GM12878 (cell line): ENCODE results near the gene KIRREL1. TPM values are rescaled to one million over a fixed set of nuclear protein-coding genes. Genes with fewer than 3 reads are reported as not detected.

ENCODE experiments used
- CUX1 ChIP-seq: IDR thresholded peaks from 2 replicates; pipeline ENCODE4 v1.6.1; 2012; ENCODE audit warnings: improper control_type of control experiment, low read depth, low read length; ENCODE audit not compliant: insufficient replicate concordance
- ELK1 ChIP-seq: IDR thresholded peaks from 2 replicates; pipeline ENCODE4 v1.6.1; 2012; ENCODE audit warnings: low read depth, low read length, improper control_type of control experiment
- ESRRA ChIP-seq: IDR thresholded peaks from 2 replicates; pipeline ENCODE4 v1.6.1; 2012; ENCODE audit warnings: mild to moderate bottlenecking, low read length, improper control_type of control experiment
- JUNB ChIP-seq: IDR thresholded peaks from 2 replicates; pipeline ENCODE4 v1.6.1; 2016; ENCODE audit warnings: antibody characterized with exemption, mild to moderate bottlenecking
- SMAD1 ChIP-seq: fragments of 450-650 bp; IDR thresholded peaks from 2 replicates; pipeline ENCODE4 v1.6.1; 2018; ENCODE audit warnings: mild to moderate bottlenecking, low read depth; ENCODE audit not compliant: partially characterized antibody
- TARDBP ChIP-seq: IDR thresholded peaks from 2 replicates; pipeline ENCODE4 v1.6.1; 2016; ENCODE audit warnings: borderline replicate concordance
- TCF12 ChIP-seq: IDR thresholded peaks from 2 replicates; pipeline ENCODE4 v1.6.1; 2011; ENCODE audit warnings: low read depth, mild to moderate bottlenecking, low read length
- ZBED1 ChIP-seq: IDR thresholded peaks from 2 replicates; pipeline ENCODE4 v1.6.1; 2016; ENCODE audit warnings: borderline replicate concordance
- ZZZ3 ChIP-seq: IDR thresholded peaks from 2 replicates; pipeline ENCODE4 v1.6.1; 2011; ENCODE audit warnings: low read depth; ENCODE audit not compliant: control insufficient read depth, insufficient read length
- polyA plus RNA-seq, 11 experiments: library from polyadenylated mRNA; depleted of rRNA in 4 of 11; unstranded in 6 of 11; stranded (reverse) in 5 of 11; fragments of >200 nt; fragmentation: Nextera tagmentation in 4 of 11; fragmentation: Illumina TruSeq in 1 of 11; extraction: Ambion mirVana in 4 of 11; extraction: Trizol in 1 of 11; gene quantifications; 1 replicate in 1 of 11; 2 replicates in 10 of 11; pipeline versions ENCODE4 v1.2.1 to v1.2.3, GENCODE V29; 2011 to 2016; ENCODE audit warnings: inconsistent platforms in 2 of 11, missing spikeins in 2 of 11, low read depth in 1 of 11
- total RNA-seq, 4 experiments: library from RNA; depleted of rRNA in 3 of 4; stranded (reverse); fragments of >200 nt in 3 of 4; fragmentation: Illumina TruSeq in 1 of 4; extraction: Trizol in 1 of 4; gene quantifications; 2 replicates each; pipeline versions ENCODE4 v1.2.1 to v1.2.3, GENCODE V29; 2013 to 2021

Gene KIRREL1
- total and polyA plus RNA-seq, 10 of the 15 experiments (the other 5 are each of a cell fraction or from before 2014, with no cell fraction given): 0.15 TPM; not detected in 9

- TF ChIP-seq CUX1 (no peak), TCF12 (no peak), ESRRA (no peak), ELK1 (no peak), TARDBP (no peak), ZBED1 (no peak), ZZZ3 (no peak), SMAD1 (no peak), JUNB (no peak)
- TF ChIP-seq, all 136 proteins: peak for 0
Observed at GRCh38 chr1:158005224-158005623, 11.8 kb downstream of the KIRREL1 start (continued).
